Measurements from ENCODE around the gene OPN1SW. TPM values are rescaled to one million over a fixed set of nuclear protein-coding genes. Genes with fewer than 3 reads are reported as not detected.
A peak's percentile ranks its signal among the peaks of the same experiment; 100 is the strongest.

The OPN1SW gene
- total RNA-seq, 1 experiment from 2014 or later, result not detected

DNA sequence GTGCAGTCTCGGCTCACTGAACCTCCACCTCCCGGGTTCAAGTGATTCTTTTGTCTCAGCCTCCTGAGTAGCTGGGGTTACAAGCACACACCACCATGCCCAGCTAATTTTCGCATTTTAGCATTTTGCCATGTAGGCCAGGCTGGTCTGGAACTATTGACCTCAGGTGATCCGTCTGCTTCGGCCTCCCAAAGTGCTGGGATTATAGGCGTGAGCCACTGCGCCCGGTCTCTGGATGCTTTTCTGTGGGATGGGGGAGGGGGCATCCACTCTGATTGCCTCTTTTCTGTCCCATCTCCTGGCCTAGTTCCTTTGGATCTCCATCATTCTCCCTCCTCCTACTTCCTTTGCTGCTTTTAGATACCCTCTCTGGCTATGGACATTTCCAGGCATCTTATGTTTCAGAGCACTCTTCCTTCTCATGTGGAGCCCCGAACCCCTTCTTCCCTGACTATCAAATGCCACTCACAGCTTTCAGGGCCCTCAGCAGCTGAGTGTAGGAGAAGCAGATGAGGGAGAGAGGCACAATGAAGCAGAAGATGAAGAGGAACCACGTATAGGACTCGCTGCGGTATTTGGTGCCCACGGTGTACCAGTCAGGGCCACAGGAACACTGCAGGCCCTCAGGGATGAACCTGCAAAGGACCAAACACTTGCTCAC is 1.4 kb downstream of the OPN1SW start:
- no peak for DNase-seq (ENCODE audit: low read depth)
- in situ Hi-C loops (cut with HindIII; ENCODE audit: low pct_unique_long_range_greater_than_20kb, low sequenced_read_pairs), result no loop called here

DNA sequence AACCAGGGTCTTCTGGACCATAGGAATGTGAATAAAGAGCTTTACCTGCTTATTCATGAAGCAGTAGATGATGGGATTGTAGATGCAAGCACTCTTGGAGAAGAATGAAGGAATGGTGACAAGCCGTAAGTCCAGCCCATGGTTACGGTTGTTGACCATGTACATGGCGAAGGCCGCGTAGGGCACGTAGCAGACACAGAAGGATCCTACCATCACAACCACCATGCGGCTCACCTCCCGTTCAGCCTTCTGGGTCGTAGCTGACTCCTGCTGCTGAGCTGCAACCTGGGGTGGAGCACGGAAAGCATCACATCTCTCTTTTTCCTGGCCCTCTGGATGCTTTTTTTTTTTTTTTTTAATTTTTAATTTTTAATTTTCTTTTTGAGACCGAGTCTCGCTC is 2.0 kb downstream of the OPN1SW start:
- DNase-seq (ENCODE audit: low read depth), result no peak
- in situ Hi-C loops (cut with HindIII; ENCODE audit: low pct_unique_long_range_greater_than_20kb, low sequenced_read_pairs), result no loop called here

DNA sequence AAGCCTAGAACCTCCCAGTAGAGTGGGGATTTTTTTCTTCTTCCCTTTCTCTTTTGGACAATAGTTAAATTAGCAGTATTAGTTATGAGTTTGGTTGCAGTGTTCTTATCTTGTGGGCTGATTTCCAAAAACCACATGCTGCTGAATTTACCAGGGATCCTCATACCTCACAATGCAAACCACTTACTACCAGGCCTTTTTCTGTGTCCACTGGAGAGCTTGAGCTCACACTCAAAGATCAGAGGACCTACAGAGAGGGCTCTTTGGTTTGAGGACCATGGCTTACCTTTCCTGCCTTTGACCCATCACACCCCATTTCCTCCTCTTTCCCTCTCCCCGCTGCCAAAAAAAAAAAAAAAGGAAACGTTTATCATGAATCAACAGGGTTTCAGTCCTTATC is 5.4 kb downstream of the OPN1SW start:
- in situ Hi-C loops (cut with HindIII; ENCODE audit: low pct_unique_long_range_greater_than_20kb, low sequenced_read_pairs), result no loop called here
- no peak for DNase-seq (ENCODE audit: low read depth)

DNA sequence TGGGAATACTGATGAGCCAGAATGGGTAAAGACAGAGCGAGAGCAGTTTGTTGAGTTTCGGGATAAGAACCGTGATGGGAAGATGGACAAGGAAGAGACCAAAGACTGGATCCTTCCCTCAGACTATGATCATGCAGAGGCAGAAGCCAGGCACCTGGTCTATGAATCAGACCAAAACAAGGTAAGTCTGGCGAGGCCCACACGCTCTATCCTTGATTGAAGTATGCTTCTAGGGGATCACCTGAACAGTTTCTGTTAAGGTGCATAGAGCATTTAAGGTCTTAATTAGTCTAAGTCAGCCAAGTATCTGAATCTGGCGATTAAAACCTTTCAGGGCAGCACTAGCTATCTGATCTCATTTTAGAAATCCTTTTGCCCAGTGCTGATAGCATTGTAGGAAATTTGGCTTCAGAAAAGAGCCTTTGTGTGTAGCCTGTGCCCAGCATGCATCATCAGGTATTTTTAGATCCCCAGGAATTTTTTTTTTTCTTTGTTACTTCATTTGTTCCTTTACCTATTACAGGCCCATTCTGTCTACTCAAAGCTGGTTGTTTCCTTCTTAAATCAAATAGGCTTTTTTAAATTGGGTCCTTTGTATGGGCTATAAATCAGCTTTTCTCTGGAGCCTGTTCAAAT is 8.0 kb downstream of the OPN1SW start:
- in situ Hi-C loops (cut with HindIII; ENCODE audit: low pct_unique_long_range_greater_than_20kb, low sequenced_read_pairs), result no loop called here
- DNase-seq (ENCODE audit: low read depth), result no peak

DNA sequence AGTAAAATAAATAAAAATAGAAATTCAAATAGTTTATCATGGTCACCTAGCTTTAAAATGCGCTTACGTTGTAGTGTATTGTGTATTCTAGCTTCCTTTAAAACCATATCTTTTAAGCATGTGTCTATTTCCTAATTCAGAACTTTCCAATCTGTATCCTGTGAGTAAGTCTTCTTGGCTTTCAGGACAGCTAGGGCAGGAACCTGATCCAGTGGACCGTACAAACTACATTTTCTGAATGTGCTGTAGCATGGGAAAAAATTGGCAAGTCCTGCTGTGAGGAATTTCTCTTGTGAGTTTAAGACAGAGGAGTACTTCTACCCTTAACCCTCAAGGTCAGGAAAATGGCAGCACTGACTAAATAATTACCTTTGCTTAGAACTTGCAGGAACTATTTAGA is 12.1 kb downstream of the OPN1SW start:
- in situ Hi-C loops (cut with HindIII; ENCODE audit: low pct_unique_long_range_greater_than_20kb, low sequenced_read_pairs), result no loop called here
- DNase-seq (ENCODE audit: low read depth), result no peak

DNA sequence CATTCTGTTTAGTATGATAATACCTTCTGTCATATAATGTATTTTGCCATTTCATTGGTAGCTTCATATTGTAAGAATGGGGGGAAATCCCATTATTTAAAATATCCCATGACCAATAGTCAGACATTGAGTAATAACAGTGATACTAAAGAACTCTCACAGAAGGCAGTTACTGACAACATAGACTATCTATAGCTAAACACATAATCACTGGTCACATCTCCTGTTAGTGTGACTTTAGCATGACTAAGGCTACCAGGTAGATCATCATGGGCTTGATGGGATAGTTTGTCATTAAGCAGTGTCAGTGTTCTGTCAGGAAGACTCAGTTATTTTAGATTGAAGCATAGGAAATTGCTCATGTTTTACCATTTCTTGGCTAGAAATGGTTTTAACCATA is 16.4 kb downstream of the OPN1SW start:
- in situ Hi-C loops (cut with HindIII; ENCODE audit: low pct_unique_long_range_greater_than_20kb, low sequenced_read_pairs), result no loop called here
- DNase-seq (ENCODE audit: low read depth), result no peak

DNA sequence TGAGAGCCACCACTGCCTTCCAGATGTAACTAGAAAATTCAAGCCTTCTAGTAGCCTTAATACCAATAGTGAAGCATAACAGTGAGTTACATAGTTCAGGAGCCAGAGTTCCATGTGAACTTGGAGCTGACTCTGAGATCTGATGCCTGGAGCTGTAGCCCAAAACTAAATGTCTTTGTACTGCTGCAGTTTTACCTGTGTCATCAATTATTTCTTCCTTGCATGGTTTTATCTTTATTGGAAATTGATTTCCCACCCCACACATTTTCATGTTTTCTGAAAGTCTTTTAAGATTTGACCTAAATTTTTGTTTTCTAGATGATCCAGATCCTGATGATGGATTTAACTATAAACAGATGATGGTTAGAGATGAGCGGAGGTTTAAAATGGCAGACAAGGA is 17.0 kb downstream of the OPN1SW start:
- no peak for DNase-seq (ENCODE audit: low read depth)
- in situ Hi-C loops (cut with HindIII; ENCODE audit: low pct_unique_long_range_greater_than_20kb, low sequenced_read_pairs), result no loop called here

DNA sequence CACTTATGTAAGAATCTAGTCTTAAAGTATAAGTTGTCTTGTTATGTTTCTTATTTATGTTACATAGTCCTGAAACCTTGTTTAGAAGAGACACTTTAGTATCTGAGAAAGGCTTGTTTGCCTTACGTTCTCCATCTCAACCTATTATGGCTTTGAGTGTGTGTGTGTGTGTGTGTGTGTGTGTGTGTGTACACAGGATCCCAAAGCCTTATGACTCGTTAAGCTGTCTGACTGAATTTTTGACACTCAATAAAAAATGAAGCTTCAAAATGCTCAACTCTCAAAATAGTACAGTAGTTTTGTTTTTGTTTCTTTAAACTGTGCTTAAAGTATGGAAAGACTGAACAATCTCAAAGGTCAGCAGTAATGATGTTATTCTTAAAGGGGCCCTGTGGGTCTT is 18.4 kb downstream of the OPN1SW start:
- in situ Hi-C loops (cut with HindIII; ENCODE audit: low pct_unique_long_range_greater_than_20kb, low sequenced_read_pairs), result no loop called here
- no peak for DNase-seq (ENCODE audit: low read depth)

DNA sequence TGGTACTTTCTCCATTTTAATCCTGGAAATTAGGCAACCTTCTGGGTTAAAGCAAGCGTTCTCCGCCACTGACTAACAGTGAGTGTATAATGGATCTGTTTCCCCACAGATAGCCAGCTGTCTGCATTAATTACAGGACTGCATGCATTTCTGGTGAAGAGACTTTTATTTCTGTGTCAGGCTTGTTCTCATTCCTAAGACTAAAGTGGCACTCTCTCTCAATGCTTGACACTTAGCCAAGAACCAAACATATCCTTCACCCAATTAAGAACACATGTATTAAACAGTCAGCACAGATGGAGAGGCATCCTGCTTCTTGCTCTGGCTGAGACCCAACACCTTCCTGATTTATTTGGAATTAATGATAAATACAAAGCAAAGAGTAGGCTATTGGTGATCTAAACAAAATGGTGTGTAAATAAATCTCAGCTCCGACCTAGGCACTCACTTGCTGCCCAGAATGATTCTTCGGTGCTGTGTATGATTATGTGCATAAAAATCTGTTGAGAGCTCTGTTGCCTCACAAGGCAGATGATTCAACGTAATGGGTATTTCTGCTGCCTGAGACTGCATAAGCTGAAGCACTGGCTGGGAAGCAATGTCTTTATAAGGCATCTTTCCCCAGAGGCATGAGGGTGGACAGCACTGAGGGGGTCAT is 19.6 kb downstream of the OPN1SW start:
- no peak for DNase-seq (ENCODE audit: low read depth)
- in situ Hi-C loops (cut with HindIII; ENCODE audit: low pct_unique_long_range_greater_than_20kb, low sequenced_read_pairs), result no loop called here

DNA sequence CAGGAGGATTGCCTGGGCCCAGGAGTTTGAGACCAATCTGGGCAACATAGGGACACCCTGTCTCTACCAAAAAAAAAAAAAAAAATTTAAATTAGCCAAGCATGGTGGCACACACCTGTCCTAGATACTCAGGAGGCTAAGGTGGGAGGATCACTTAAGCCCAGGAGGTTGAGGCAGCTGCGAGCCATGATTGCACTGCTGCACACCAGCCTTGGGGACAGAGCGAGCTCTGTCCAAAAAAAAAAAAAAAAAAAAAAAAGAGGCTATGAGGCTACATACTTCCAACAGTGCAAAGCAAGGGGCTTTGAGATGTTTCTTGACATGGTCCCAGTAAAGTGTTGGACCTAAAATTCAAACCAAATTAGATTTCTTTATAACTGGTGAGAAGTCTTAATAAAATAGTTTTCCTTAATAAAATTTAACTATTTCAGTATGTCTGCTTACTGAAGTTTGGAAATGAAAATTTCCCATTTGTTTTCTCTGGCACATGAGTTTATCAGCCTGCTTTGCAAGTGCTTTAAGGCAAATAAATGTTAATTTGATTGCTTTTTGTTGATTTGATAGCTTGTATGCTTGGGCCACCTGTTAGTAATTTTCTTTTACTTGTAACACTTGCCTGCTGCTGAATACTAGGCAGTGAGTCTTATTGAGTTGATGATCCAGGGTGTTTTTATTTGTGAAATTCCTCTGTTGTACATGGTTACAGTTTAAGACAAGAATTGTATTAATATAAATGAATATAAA is 20.3 kb downstream of the OPN1SW start:
- in situ Hi-C loops (cut with HindIII; ENCODE audit: low pct_unique_long_range_greater_than_20kb, low sequenced_read_pairs), result no loop called here
- no peak for DNase-seq (ENCODE audit: low read depth)

DNA sequence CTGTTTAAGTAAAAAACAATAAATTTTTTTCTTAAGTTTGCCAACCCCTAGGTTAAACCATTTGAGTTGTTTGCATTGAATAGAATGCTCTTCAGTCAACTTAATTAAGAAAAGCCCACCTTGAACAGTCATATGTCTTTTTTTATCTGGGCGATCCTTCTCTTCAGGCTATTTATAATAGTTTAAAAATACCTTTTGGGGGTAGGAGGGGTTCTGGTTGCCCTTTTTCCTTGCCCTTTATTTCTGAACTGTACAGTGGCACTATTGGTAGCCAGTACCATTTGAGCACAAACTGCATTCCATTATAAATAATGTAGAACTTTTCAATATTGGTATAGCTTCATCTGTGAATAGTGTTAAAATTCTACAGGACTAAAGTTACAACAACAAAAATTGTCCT is 23.3 kb downstream of the OPN1SW start:
- in situ Hi-C loops (cut with HindIII; ENCODE audit: low pct_unique_long_range_greater_than_20kb, low sequenced_read_pairs), result no loop called here
- no peak for DNase-seq (ENCODE audit: low read depth)

DNA sequence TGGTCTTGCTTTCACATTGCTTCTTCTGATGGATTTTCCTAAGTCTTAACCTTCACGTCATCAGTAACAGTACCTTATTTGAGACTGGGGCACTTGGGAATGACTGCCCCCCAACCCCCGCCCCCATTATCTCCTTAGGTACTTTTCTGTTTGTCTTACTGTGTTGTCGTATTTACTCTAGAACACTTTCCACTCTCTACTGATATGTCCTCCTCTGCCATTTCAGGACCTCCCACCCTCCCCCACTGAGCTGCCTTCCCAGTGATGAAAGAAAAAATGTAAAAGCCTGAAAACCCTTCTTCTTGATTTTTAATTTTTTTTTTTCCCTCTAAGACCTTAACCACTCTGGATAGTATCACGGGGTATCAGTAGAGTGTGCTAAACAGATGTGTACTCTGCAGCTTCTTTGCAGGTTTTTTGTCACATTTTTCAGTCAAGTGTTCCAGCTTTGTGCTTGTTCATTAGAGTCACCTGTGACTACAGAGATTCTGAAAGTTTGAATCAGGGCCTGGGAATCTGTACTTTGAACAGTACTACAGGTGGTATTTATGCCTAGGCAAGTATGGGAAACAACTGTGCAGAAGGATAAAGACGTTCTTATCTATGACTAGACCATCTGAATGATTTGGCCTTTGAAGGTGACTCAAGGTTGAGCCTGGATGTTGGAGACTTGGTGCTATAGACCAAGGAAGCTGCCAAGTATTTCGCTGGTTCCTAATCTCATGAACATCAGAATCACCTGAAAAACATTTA is 28.1 kb downstream of the OPN1SW start:
- DNase-seq (ENCODE audit: low read depth), result no peak
- in situ Hi-C loops (cut with HindIII; ENCODE audit: low pct_unique_long_range_greater_than_20kb, low sequenced_read_pairs), result no loop called here

DNA sequence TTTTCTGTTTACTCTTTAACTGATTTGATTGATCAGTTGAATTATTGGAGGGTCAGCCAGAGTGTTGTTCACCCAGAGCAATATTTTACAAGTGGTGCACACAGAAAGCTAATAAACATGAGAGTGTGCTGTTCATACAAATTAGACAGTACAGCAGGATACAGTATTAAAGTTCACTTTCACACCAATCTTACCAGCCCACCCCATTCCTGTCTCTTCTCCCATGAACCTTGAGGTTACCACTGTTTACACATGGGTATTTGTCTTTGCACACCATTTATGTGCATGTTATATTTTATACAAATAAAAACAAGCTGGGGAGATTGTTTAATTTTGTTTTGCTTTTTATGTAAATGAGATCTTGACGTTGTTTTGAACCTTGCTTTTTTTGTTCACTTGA is 29.9 kb downstream of the OPN1SW start:
- no peak for DNase-seq (ENCODE audit: low read depth)
- in situ Hi-C loops (cut with HindIII; ENCODE audit: low pct_unique_long_range_greater_than_20kb, low sequenced_read_pairs), result no loop called here

DNA sequence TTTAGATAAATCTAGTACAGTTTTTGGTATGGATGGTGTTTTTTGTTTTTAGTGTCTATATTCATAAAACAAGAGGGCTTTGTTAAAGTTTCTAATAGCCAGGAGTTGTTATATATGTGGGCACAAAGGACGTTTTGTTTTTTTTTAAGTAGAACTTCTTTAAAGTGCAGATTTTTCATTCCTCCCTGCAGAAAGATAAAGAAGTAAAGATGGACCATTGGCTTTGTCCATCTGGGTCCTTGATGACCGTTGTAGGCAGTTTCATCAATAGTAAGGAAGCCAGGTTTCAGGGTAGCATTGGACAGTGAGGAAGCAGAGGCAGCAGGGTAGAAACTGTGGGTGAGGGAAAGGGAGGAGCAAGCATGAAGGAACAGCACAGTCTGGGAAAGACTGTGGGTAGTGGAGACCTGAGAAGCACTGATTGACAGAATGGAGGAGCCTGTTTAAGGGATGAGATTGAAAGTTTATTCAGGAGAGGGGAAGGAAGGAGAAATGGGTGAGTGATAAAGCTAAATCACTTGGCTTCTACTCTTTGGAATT is 31.2 kb downstream of the OPN1SW start:
- DNase-seq (ENCODE audit: low read depth), result no peak
- in situ Hi-C loops (cut with HindIII; ENCODE audit: low pct_unique_long_range_greater_than_20kb, low sequenced_read_pairs), result no loop called here

DNA sequence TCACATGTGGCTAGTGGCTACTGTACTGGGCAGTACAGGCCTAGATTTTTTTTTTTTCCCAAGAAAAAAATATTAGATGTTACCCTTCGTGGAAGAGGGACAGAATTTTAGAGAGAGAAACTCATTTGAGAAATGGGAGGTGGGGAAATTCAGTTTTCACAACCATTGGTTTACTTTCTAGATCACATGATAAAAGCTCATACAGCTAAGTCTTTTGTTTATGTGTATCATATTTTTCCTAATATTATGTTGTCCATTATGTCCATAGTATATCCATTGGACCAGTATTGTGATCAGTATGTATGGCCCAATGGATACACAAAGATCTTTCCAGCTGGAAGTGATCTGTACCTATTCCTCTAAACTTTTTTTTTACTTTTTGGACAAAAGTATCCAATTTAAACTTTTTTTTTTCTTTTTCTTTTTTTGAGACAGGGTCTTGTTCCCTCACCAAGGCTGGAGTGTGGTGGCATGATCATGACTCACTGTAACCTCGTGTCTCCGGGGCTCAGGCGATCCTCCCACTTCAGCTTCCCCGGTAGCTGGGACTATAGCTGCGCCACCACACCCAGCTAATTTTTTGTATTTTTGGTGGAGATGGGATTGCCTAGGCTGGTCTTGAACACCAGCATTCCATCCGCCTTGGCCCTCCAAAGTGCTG is 32.4 kb downstream of the OPN1SW start:
- DNase-seq (ENCODE audit: low read depth), result peak; percentile 18
- in situ Hi-C loops (cut with HindIII; ENCODE audit: low pct_unique_long_range_greater_than_20kb, low sequenced_read_pairs), result no loop called here

DNA sequence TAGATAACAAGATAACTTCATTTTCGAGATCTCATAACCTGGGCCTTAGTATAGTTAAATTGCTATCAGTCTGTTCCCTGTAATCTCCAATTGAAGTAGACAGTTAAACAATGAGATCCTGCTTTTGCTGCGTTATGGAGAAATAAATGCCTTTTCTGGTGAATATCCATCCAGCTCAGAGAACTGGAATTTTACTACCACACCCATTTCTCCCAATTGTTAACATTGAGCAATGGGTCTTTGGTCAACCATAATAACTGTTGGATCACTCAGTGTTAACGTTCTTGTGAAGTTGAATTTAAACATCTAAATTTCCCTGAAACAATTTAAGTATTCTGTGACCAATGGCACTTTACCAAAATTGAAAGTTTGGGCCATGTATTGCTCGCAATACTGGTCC is 33.4 kb downstream of the OPN1SW start:
- no peak for DNase-seq (ENCODE audit: low read depth)
- in situ Hi-C loops (cut with HindIII; ENCODE audit: low pct_unique_long_range_greater_than_20kb, low sequenced_read_pairs), result no loop called here

DNA sequence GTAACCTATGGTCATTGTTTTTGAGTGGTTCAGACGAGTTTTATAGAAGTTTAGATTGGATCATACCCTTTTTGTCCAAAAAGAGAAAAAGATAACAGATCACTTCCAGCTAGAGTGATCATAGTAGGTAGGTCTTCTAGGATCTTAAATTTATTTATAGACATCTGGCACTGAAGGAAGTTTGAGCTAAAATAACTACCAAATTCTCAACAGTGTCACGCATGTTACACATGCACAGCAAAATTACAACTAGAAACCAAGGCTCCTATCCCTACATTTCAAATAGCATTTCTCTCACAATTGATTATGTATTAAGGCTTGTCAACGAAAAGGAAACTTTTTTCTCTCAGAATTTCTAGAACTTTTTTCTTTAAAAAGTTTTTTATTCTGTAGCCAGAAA is 34.1 kb downstream of the OPN1SW start:
- in situ Hi-C loops (cut with HindIII; ENCODE audit: low pct_unique_long_range_greater_than_20kb, low sequenced_read_pairs), result no loop called here
- no peak for DNase-seq (ENCODE audit: low read depth)

DNA sequence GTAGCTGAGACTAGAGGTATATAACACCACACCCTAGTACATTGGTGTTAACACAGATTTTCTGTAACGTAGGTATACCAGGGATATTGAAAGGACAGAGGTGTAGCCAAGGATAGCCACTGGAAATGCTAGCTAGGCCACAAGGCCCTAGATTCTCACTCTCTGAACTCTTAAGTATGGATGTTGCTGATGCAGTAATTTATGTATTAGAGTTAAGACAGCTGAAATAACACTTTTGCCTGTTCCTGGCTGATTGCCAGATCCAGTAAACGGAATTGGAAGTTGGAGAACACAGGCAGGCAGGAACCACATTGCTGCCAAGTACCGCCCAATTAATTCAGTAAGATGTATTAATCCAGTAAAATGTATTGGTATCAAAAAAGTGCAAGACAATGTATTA is 34.6 kb downstream of the OPN1SW start:
- DNase-seq (ENCODE audit: low read depth), result no peak
- in situ Hi-C loops (cut with HindIII; ENCODE audit: low pct_unique_long_range_greater_than_20kb, low sequenced_read_pairs), result no loop called here
